Neural progenitor cell (in vitro differentiated cells): Measurements from ENCODE around the gene CACTIN. TPM values are rescaled to one million over a fixed set of nuclear protein-coding genes. Genes with fewer than 3 reads are reported as not detected.

Source experiments
- DNase-seq: peaks from one replicate; pipeline ENCODE4 v3.0.0-alpha.2; 2016; ENCODE audit warnings: low spot score
- H2AFZ ChIP-seq: fragments of 200-600 bp; sonication (generic); replicated peaks from 2 replicates; pipeline ENCODE4 v1.6.1; 2016; ENCODE audit warnings: antibody characterized with exemption
- H3F3A ChIP-seq: fragments of 200-600 bp; sonication (generic); 2 replicates; pipeline ENCODE4 v1.6.1; 2016; ENCODE audit warnings: antibody characterized with exemption, low read depth
- H3K27ac ChIP-seq: fragments of 200-600 bp; sonication (generic); 2 replicates; pipeline ENCODE4 v1.5.1; 2016; ENCODE audit warnings: mild to moderate bottlenecking
- H3K27me3 ChIP-seq: fragments of 200-600 bp; sonication (generic); 2 replicates; pipeline ENCODE4 v1.6.1; 2016; ENCODE audit warnings: mild to moderate bottlenecking, moderate library complexity
- H3K36me3 ChIP-seq: fragments of 200-600 bp; sonication (generic); 2 replicates; pipeline ENCODE4 v1.5.1; 2016
- H3K4me1 ChIP-seq: fragments of 200-600 bp; sonication (generic); 2 replicates; pipeline ENCODE4 v1.6.1; 2016; ENCODE audit warnings: mixed run types
- H3K4me2 ChIP-seq: fragments of 200-600 bp; sonication (generic); 2 replicates; pipeline ENCODE4 v1.6.1; 2016
- H3K4me3 ChIP-seq: fragments of 200-600 bp; sonication (generic); 2 replicates; pipeline ENCODE4 v1.5.1; 2016
- H3K79me2 ChIP-seq: fragments of 200-600 bp; sonication (generic); 2 replicates; pipeline ENCODE4 v1.6.1; 2016; ENCODE audit warnings: low read depth
- H3K9ac ChIP-seq: fragments of 200-600 bp; sonication (generic); 2 replicates; pipeline ENCODE4 v1.6.1; 2016
- H3K9me3 ChIP-seq: fragments of 200-600 bp; sonication (generic); 2 replicates; pipeline ENCODE4 v1.5.1; 2016; ENCODE audit warnings: low read depth
- H4K20me1 ChIP-seq: fragments of 200-600 bp; sonication (generic); 2 replicates; pipeline ENCODE4 v1.6.1; 2016; ENCODE audit warnings: low read depth
- H3K27ac Mint-ChIP-seq: 3 replicates; pipeline ENCODE4 v1.8.0; 2021; ENCODE audit warnings: mixed read lengths
- H3K27me3 Mint-ChIP-seq: 2 replicates; pipeline ENCODE4 v1.8.0; 2022; ENCODE audit warnings: low read depth, mild to moderate bottlenecking, inconsistent platforms, moderate library complexity, mixed read lengths; ENCODE audit not compliant: insufficient read depth
- H3K36me3 Mint-ChIP-seq: 3 replicates; pipeline ENCODE4 v1.8.0; 2021; ENCODE audit warnings: mixed read lengths
- H3K4me1 Mint-ChIP-seq: 3 replicates; pipeline ENCODE4 v1.8.0; 2021; ENCODE audit warnings: mixed read lengths
- H3K4me3 Mint-ChIP-seq: 3 replicates; pipeline ENCODE4 v1.8.0; 2021; ENCODE audit warnings: mild to moderate bottlenecking, moderate library complexity, mixed read lengths
- H3K9me3 Mint-ChIP-seq: 3 replicates; pipeline ENCODE4 v1.8.0; 2020; ENCODE audit warnings: mixed read lengths
- CTCF ChIP-seq: fragments of 200-600 bp; sonication (generic); IDR thresholded peaks from 2 replicates; pipeline ENCODE4 v1.5.1; 2017; ENCODE audit warnings: antibody characterized with exemption, mild to moderate bottlenecking
- EZH2 ChIP-seq: fragments of 200-600 bp; sonication (generic); IDR thresholded peaks from 2 replicates; pipeline ENCODE4 v1.6.1; 2017; ENCODE audit warnings: antibody characterized with exemption, mild to moderate bottlenecking, moderate library complexity
- EZH2phosphoT487 ChIP-seq: fragments of 200-600 bp; sonication (generic); IDR thresholded peaks from 2 replicates; pipeline ENCODE4 v1.6.1; 2017; ENCODE audit warnings: antibody characterized with exemption
- total RNA-seq: library from RNA; depleted of rRNA; stranded (reverse); fragments of >200 nt; gene quantifications from 2 replicates; pipeline ENCODE4 v1.2.3, GENCODE V29; 2015; ENCODE audit warnings: low replicate concordance

Gene CACTIN
- total RNA-seq, 1 donor from 2014 or later, result 6.0 TPM

- Histone ChIP-seq H4K20me1 (peaks cover 23% of the 10 kb centered on the region), H2AFZ (peak overlapping the region; percentile 44), H3K4me3 (peak overlapping the region; percentile 83), H3K9me3 (no peaks in the 10 kb centered on the region), H3K79me2 (peaks cover 21% of the 10 kb centered on the region), H3K27me3 (no peaks in the 10 kb centered on the region), H3K4me1 (peaks cover 8% of the 10 kb centered on the region), H3K36me3 (no peaks in the 10 kb centered on the region), H3K4me2 (peak overlapping the region; percentile 84), H3F3A (peaks cover 16% of the 10 kb centered on the region), H3K27ac (peak overlapping the region; percentile 95), H3K9ac (peak overlapping the region; percentile 90)
- Mint-ChIP-seq H3K4me1 (peaks cover 21% of the 10 kb centered on the region), H3K27ac (peak overlapping the region; percentile 96), H3K4me3 (peak overlapping the region; percentile 95), H3K36me3 (peaks cover 5% of the 10 kb centered on the region), H3K27me3 (peaks cover 4% of the 10 kb centered on the region), H3K9me3 (no peaks in the 10 kb centered on the region)
- DNase-seq, result peak; percentile 9
- TF ChIP-seq EZH2phosphoT487 (no peak), CTCF (no peak), EZH2 (no peak)
Observed at GRCh38 chr19:3625996-3626472, 556 bp downstream of the CACTIN start.

- Histone ChIP-seq H3K27me3 (no peaks in the 10 kb centered on the region), H3F3A (peaks cover 14% of the 10 kb centered on the region), H4K20me1 (peaks cover 23% of the 10 kb centered on the region), H3K79me2 (peaks cover 21% of the 10 kb centered on the region), H3K36me3 (no peaks in the 10 kb centered on the region), H3K9ac (no peak overlapping the region), H2AFZ (no peak overlapping the region), H3K4me3 (no peak overlapping the region), H3K4me1 (peaks cover 8% of the 10 kb centered on the region), H3K9me3 (no peaks in the 10 kb centered on the region), H3K4me2 (no peak overlapping the region), H3K27ac (no peak overlapping the region)
- TF ChIP-seq CTCF (no peak), EZH2phosphoT487 (no peak), EZH2 (no peak)
- H3K4me3 Mint-ChIP-seq, result no peak overlapping the region
- H3K27me3 Mint-ChIP-seq, result peaks cover 2% of the 10 kb centered on the region
- H3K4me1 Mint-ChIP-seq, result peaks cover 21% of the 10 kb centered on the region
- peaks cover 2% of the 10 kb centered on the region for H3K36me3 Mint-ChIP-seq
- H3K9me3 Mint-ChIP-seq, result no peaks in the 10 kb centered on the region
- no peak overlapping the region for H3K27ac Mint-ChIP-seq
- no peak for DNase-seq
Observed at GRCh38 chr19:3623716-3624115, 2.9 kb downstream of the CACTIN start.

- H2AFZ ChIP-seq, result no peak overlapping the region
- H3F3A ChIP-seq, result peaks cover 3% of the 10 kb centered on the region
- H3K27me3 ChIP-seq, result no peaks in the 10 kb centered on the region
- H3K27me3 Mint-ChIP-seq, result no peaks in the 10 kb centered on the region
- H4K20me1 ChIP-seq, result peaks cover 30% of the 10 kb centered on the region
- H3K4me1 Mint-ChIP-seq, result peaks cover 21% of the 10 kb centered on the region
- H3K27ac ChIP-seq, result no peak overlapping the region
- peaks cover 8% of the 10 kb centered on the region for H3K4me1 ChIP-seq
- no peak overlapping the region for H3K9ac ChIP-seq
- DNase-seq, result no peak
- H3K4me3 Mint-ChIP-seq, result peak overlapping the region; percentile 56
- TF ChIP-seq EZH2phosphoT487, result no peak
- TF ChIP-seq CTCF, result no peak
- no peak for TF ChIP-seq EZH2
- peaks cover 21% of the 10 kb centered on the region for H3K79me2 ChIP-seq
- no peaks in the 10 kb centered on the region for H3K36me3 ChIP-seq
- H3K36me3 Mint-ChIP-seq, result peaks cover 2% of the 10 kb centered on the region
- no peak overlapping the region for H3K4me3 ChIP-seq
- no peak overlapping the region for H3K27ac Mint-ChIP-seq
- H3K9me3 Mint-ChIP-seq, result no peaks in the 10 kb centered on the region
- H3K4me2 ChIP-seq, result no peak overlapping the region
- H3K9me3 ChIP-seq, result no peaks in the 10 kb centered on the region
Observed at GRCh38 chr19:3622224-3622623, 4.4 kb downstream of the CACTIN start.
